ENCODE results near the gene HES1.

GRCh38 chr3:194176274-194176991 is 40.5 kb downstream of the HES1 start:
- no peak for TF ChIP-seq POLR2AphosphoS5 (IDR thresholded peaks at IDR 0.05; ENCODE audit: borderline replicate concordance, low read depth, low read length)
- TF ChIP-seq FOXP2 (optimal IDR thresholded peaks at IDR 0.05; ENCODE audit: control extremely low read depth, extremely low read length, insufficient read depth) = peak; percentile 87
- no peak for TF ChIP-seq EZH2 (IDR thresholded peaks at IDR 0.05)

Data from SK-N-MC (cell line).